Stimulated activated CD8-positive, alpha-beta memory T cell treated with anti-CD3 and anti-CD28 coated beads, Interleukin-4, amount 100 ng/mL, for 24 hours (primary cell): ENCODE measurements around the gene ADAMTS7.
"Not testable (repeated sequence)": the region's sequence is repeated elsewhere in the genome, so short reads cannot be mapped to it uniquely, and the experiment has no call there.

ENCODE experiments used
- DNase-seq: peaks from one replicate; pipeline ENCODE4 v3.0.0-alpha.2; 2020; ENCODE audit warnings: low read depth

The ADAMTS7 gene

DNA sequence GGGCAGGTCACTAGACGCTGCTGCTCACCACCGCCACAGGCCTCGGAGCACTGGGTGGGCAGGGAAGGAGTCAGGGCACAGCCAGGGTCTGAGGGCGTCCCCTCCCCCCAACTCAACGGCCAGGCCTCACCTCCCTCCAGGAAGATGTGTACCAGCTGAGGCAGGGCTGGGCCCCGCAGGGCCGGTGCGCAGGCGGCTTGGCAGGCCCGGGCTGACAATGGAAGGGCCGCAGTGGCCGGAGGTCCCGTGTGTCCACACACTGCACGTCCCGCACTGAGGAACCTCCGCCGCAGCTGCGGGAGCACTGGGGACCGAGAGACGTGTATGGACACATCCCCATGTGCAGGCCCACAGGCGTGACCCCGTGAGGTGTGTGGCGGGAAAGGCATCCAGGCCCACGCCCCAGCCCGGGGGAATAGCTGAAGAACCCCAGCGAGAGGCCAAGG lies 47.4 kb downstream of the ADAMTS7 start:
- DNase-seq, result no peak

DNA sequence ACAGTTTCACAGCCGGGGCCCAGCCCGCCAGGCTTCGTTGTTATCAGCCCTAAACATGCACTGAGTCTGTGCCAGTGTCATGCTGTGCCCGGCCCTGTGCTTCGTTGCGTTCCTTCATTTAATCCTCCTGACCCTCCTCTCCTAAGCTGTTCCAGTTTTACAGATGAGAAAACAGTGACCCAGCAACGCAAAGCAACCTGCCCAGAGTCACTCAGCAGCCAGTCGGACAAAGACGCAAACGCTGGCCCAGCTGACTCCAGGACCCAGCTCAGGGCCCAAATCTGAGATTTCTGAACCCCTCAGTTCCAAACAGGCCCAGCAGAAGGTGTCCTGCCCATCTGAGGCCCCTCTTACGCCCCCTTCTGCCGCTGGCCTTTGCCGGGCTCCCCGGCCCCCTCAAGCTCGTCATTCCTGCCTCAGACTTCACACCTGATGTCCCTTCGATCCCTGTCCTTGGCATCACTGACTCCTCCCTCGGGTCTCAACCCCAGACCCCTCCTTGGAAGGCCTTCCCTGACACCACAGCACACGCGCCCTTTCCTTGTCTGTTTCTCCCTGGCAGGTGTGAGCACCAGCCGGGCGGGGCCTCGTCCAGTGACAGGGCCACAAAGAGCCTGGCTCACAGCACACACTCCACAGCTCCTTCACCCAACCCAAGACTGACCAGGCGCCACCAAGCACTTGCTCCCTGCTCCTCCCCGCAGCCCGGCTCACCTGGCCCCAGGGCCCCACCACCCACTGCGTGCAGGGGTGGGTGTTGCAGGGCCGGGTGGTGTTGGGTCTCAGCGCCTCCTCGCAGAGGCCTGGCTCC lies 48.1 kb downstream of the ADAMTS7 start:
- DNase-seq, result no peak

DNA sequence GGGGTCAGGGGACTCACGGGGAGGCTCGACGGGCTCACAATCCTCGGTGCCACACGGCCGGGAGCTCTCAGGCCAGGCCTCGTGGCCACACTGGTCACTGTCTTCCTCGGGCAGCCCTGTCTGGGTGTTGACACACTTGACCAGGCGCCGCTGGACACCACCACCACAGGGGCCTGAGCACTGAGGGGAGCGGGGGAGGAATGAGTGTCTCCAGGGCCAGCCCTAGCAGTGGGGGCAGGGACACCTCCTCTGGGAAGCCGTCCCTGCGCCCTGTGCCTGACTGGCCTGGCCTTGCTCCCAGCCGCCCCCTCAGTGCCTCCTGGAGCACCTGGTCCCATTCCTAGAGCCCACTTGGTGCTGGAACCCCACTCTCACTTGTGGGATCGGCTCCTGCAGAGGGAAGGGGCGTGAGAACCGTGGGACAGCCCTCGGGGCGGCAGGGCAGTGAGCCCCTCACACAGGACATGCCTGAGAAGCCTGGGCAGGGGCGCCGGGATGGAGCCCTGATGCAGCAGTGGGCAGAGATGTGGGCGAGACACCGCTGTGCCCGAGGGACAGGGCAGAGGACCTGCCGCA lies 48.8 kb downstream of the ADAMTS7 start:
- DNase-seq, result not testable (repeated sequence)

DNA sequence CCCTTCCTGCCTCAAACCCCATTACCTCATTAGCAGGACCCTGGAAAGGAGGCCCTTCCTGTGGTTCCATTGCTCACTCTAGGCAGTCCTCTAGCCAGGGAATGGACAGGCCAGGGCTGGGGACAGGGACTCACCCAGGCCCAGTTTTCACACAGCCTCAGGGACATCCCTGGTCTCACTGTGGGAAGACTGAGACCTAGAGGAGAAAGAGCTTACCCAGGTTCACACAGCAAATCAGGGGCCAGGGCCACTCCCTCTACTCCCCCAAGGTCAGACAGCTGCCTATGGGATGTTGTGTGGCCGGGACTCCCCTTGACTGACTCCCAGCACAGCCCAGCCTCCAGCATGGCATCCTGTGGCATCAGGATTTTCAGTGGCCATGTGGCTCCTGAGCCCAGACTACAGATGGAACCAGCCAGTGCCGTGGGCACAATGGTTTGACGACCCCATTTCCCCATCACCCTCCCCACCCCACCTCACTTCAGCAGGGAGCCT lies 49.3 kb downstream of the ADAMTS7 start:
- DNase-seq, result no peak

DNA sequence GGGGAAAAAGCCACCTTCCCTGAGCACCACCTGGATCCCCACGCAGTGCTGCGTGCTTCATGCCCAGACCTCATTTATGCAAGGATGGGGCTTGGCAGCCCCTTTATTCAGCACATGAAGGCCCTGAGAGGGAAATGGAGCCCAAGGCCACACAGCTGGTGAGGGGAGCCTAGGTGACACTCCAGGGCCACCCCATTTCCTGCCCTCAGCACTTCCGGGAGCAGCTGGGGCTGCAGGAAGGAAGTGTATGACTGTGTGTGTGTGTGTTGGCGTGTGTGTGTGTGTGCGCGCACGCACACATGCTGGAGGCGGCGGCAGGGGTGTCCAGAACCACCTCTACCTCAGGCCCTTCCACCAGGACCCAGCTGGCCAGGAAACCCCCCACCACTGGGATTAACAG lies 49.8 kb downstream of the ADAMTS7 start:
- peak; percentile 56 for DNase-seq

DNA sequence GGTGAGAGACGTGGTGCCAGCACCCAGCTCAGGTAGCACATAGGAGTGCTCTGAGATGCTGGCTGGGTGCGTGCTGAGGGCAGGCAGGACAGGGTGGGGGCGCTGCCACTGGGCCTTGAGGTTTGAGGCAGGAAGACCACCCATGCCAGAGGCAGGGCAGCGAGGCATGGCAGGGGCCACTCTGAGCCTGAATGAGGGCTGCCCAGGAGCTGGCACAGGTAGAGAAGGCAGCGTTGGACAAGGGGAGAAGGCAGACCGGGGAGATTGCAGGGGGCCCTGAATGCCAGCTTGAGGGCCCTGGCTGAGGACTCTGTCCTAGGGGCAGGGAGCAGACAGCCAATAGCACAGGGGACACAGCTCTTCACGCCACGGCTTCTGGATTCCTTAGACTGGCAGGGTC lies 50.2 kb downstream of the ADAMTS7 start:
- DNase-seq, result no peak

DNA sequence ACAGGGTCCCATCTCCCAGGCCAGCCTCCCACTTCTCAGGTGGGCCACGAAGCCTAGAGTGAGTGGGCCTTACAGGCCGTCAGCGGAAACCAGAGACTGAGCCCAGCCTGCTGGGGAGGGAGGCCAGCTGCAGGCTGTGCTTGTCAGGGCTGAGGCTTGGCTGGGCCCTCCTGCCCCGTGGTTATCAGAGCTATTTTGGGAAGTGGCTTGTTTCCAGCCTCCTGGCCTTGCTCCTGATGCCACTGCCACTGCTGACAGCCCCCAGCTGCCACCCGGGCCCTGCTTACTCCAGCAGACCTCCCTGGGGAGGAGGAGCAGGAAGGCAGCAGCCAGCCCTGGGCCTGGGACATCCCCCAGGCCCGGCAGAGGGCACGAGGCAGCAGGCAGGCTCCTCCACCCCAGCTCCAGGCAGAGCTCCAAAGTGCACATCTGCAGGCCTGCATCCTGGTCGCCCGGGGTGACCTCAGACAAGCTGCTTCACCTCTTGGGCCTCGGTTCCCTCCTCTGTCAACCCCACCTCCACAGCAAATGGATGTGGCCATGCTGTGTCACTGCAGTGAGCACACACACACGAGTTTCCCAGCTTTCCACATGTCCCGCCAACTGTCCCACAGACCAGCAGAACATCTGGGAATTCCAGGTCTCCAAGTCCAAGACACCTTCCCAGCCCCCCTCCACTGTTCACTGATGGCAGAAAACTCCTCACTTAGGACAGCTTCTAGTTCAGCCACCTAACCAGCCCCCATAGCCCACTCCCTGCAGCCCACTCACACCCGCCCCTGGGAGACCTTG lies 51.0 kb downstream of the ADAMTS7 start:
- not testable (repeated sequence) for DNase-seq

DNA sequence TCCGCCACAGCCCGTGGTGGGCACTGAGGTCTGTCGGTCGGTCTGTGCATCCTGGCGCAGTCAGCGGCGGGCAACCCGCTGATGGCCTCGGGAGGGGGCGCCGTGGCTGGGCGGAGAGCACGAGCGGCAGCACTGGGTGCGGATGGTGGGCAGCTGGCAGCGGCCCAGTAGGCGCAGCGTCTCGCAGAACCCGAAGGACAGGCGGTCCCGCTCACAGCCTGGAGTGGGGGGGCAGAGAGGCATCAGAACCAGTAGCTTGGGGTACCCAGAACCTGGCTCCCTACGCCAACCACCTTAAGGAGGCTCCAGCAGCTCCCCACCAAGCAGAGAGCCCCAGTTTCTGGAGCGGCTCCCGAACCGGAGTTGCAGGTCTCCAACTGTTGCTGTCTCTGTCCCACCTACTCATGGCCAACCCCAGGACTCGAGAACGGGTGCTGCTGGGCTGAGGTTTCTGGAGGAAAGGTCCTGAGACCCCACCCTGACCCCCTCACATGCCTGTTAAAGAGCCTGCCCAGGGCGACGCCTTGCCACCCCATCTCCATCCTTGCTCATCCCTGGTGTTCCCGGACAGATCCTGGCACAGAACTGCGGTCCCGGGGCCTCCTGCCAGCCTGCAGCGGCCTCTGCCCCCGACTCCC lies 51.8 kb downstream of the ADAMTS7 start:
- not testable (repeated sequence) for DNase-seq

DNA sequence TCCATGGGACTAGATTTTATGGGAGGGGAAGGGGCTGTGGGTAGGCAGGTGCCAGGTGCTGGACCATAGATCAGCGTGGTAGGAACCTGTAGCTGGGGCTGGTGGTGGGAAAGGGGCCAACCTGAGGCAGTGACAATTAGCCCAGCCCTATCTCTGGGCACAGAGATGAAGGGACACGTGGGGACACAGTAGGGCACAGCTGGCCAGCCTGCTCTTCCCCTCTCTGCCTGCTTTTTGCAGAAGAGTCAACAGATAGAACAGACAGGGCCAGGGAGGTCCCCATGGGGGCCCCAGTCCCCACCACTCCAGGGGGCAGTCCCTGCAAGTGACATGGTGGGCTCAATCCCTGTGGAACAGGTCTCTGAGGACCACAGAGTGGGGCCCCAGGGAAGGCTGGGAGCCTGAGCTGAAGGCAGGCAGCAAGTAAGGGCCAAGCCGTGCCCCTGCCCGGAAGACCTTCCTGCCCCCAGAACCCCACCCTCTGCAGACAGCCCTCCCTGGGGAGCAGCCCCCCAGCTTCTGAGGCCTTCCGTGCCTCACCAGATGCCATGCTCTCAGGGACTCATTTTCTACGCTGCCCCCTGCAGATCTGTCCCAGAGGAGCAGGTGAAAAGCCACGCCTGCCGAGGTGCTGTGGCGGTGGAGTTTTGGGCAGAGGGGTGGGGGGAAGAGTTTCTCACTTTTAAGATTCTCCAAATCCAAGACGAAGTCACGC lies 52.6 kb downstream of the ADAMTS7 start:
- DNase-seq, result not testable (repeated sequence)

DNA sequence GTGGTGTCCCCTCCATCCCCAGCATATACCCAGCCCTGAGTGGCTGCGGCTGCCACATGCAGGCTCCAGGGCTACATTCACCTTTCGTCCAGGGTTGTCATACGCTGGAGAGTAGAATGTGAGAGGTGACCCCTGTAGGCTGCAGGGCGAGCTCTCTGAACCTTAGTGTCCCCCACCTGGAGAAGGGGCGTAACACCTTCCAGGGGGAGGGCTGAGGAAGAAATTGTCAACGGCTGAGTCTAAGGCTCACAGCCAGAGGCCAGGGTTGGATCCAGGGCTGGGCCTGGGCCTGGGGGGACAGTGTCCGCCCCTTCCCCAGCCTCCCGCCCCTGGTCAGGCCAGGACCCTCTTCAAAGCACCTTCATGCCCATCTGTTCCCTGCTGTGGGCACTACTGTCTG lies 53.2 kb downstream of the ADAMTS7 start:
- not testable (repeated sequence) for DNase-seq

DNA sequence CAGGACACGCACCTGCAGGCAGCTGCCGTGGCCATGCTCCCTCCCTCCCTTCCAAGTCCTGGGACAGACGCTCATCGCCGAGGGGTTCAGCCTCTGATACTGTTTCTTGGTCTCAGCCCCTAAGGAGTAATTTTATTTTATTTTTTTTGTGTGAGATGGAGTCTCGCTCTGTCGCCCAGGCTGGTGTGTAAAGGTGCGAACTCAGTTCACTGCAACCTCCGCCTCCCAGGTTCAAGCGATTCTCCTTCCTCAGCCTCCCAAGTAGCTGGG lies 53.7 kb downstream of the ADAMTS7 start:
- DNase-seq, result no peak

DNA sequence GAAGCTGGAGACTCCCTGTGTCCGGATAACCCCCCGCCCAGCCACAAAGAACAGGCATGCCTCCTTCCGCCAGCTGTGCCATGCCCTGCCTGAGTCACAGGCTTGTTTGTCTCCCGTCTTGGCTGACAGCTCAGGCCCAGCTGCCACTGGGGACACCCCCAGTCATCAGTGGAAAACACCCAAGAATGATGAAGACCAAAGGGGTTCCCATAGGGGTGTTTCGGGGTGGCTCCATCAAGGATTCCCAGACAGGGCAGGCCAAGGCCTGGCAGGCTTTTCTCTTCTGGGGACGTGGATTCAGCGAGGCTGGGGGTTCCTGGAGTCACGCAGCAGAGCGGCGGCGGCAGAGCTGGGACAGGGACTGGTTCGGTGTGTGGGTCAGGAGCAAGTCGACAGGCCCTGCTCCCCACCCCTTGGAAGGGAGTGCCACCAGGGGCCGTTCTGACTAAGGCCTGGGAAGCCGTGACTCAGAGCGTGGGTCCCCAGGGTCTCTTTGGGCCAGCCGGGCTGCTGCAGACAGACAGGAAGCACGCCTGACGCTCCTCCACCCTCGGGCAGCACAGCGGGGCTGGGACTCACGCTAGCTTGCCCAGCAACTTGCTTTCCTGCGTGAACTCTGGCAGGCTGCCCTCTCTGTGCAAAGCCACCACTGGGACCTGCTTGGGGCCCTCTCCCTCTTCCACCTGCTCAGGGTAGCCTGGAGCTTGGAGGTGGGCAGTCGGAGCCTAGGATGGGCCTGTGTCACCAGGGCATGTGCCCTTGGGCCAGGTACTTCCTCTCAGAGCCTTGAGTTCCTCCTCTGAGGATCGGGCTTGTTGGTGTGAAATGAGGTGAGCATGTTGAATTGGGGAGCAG lies 54.3 kb downstream of the ADAMTS7 start:
- DNase-seq, result peak; percentile 24

DNA sequence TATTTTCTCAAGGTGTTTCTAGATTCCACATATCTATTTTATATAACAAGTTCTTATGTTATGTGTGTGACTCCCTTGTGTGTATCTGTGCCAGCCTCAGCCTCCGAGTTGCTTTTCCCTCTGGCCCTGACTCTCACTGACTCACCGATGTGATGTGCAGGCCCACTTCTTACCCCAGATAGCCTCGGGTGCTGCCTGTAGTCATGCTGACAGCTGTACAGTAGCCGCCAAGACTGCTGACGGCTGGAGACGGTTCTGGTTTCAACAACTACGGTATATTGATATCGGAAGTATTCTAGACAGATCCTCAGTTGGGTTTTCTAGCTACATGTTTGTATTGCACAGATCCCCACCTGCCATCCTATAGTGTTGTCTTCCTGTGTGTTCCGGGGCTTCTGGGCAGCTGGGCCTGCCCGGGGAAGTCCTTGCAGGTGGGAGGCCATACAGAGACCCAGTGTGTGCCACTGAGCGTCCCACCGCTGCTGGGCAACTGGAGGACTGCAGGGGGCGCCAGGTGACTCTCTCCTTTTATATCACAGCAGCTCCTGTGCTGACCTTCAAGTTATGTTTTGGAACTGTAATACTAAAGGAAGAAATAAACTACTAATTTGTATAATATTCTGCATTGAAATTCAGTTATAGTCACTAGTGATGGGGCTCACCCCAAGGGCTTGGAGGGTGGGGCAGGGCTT lies 55.2 kb downstream of the ADAMTS7 start:
- DNase-seq, result not testable (repeated sequence)

DNA sequence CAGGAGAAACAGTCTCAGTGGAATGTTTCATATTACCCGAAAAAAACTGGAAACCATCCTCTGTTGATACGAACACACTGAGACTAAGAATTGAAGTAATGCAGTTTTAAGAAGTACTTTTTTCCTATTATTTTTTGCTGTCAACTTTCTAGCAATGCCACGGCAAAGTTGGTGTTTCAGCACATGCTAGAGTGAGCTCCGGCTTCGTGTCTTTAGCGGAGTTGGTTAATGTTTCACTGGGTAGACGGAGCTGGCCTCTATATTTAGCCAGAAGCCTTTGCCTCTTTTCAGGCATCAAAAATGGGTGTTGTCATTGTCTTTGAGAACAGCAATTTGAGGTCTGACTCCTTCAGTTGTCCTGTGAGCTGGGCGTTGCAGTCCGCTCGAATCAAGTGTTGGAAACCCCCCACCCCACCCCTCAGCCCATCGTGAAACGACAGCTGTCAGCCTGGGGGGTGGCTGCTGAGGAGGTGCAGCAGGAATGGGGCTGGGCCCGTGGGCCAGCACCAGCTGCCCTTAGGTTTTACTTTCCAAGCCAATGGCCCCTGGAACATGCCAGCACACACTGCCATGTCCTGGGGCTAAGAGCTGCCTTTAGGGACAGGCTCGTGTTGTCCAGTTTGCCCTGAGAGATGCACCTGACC lies 56.5 kb downstream of the ADAMTS7 start:
- not testable (repeated sequence) for DNase-seq

DNA sequence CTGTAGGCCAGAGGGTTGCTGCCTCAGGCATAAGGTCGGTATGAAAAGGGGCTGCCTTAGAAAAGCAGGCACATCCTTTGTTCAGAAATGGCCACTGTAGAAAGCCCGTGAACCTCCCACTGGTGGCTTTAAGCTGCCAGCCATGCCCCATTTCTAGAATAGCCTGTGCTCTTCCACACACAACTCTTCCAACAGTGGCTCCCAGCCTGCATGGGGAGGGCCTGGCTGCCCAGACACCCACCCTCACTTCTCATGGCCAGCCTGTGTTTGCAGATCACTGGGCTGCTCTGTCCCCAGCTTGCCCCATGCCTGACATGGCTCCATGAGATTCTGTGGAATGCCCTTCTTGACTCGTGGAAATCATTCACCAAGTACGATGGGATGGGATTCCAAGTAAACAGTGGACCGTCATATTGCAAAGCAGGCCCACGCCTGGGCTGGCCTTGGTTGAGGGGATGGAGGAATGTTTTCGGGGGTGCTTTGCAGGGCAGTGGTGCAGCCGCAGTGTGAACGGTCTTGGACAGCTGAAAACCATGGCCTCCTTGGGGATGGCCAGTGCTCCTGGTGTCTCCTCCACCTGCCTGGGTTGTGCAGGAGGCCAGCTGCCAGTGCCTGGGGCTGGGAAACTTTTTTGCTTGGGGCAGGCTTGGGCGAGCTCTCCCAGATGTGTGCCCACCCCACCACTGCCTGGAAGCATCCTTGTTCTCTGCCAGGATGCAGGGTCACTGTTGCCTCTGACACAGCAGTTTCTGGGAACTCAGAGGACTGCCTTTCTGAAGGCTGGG lies 57.3 kb downstream of the ADAMTS7 start:
- not testable (repeated sequence) for DNase-seq

DNA sequence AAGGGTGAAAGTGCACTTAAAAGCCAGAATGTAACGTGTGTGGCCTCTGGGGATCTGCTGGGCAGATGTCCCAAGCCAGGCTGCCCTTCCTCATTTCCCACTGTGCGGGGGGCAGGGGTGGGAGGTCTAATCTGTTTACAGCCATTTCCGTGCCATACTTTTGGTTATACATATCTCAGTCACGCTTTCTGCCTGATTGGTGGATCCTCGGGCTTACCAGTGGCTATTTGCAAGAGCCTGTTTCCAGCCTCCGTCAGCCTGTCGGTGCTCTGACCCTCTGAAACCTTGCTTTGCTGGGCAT lies 58.0 kb downstream of the ADAMTS7 start:
- not testable (repeated sequence) for DNase-seq

DNA sequence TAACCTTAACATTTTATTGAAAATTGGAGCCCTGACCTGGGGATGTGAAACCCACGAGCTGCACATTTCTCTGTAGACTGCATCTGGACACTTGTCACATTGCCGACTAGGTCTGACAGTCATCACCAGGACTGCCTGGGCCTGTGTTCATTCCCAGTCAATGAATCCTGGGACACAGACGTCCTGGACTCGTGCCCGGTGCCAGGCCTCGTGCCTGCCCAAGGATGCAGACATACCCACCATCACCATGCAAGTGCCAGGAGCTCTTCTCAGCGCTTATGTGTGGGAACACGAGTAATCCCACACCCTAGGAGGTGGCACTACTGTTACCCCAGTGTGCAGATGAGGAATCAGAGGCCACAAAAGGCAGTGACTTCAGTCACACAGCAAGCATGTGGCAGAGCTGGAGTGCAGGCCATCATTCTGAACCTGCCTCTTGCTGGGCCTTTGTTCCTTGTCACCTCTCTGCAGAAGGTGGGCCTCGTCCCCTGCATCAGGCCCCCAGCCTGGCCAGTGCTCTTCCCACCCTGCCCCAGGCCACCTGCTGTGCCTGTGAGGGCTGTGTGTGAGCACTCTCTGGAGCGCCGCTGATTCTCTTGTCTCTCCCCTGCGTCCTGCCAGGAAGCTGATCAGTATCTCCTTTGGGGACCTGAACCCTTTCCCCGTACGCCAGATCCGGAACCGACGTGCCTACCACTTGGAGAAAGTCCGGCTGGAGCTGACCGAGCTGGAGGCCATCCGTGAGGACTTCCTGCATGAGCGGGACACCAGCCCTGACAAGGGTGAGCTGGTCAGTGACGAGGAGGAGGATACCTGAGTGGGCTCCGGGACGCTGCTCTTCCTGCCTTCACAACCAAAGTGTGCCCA lies 58.5 kb downstream of the ADAMTS7 start:
- no peak for DNase-seq

DNA sequence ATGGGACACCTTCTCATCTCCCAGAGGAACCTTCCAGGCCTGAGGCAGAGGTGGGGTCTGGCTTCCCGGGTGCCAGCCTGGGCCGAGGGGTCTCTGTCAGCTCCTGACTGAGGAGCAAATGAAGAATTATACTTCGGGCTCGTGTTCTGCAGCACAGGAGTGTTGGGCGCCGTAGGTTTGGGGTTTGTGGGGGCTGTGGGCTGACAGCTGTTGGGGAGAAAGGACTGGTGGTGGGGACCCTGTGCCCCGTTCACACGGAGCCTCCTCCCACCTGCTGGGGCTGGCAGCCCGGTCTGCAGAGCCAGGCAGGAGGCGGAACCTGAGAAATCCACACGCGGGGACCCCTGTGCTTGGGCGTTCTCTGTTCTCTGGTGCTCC lies 59.7 kb downstream of the ADAMTS7 start:
- no peak for DNase-seq
